Panc1 (cell line): ENCODE results near the gene SMIM20. TPM values are rescaled to one million over a fixed set of nuclear protein-coding genes. Genes with fewer than 3 reads are reported as not detected.

Source experiments
- ATAC-seq: fragments of 200-7000 bp; cut with Tn5 transposase; 2 replicates; pipeline ENCODE4 v1.9.1; 2020; ENCODE audit warnings: mild to moderate bottlenecking, moderate library complexity
- BruUV-seq: library from RNA; stranded (reverse); fragments of 400-500 nt; replicated peaks from 2 replicates; lab custom pipeline; 2021; lab: Mats Ljungman, UMichigan
- CTCF ChIA-PET: fragments of 300-600 bp; sonication (Branson Sonifier 250); formaldehyde crosslinking; loops from one replicate; lab custom pipeline; 2022; ENCODE audit warnings: antibody characterized with exemption; lab: Charles Lee
- POLR2A ChIA-PET: fragments of 300-600 bp; sonication (Branson Sonifier 250); formaldehyde crosslinking; loops from one replicate; lab custom pipeline; 2022; ENCODE audit warnings: antibody characterized with exemption; lab: Charles Lee
- DNase-seq: peaks from one replicate; pipeline ENCODE4 v3.0.0-alpha.2; 2010; ENCODE audit warnings: low read depth, low spot score
- H3K27ac ChIP-seq: 2 replicates; pipeline ENCODE4 v1.5.1; 2011; ENCODE audit warnings: mild to moderate bottlenecking, low read length, inconsistent platforms
- H3K27me3 ChIP-seq: fragments of 200-500 bp; sonication (Bioruptor generic); 2 replicates; pipeline ENCODE4 v1.6.0; 2014; ENCODE audit warnings: low read length, inconsistent platforms; ENCODE audit not compliant: control insufficient read depth, insufficient read depth
- H3K36me3 ChIP-seq: fragments of 200-500 bp; sonication (Bioruptor generic); 2 replicates; pipeline ENCODE4 v1.5.1; 2014; ENCODE audit warnings: inconsistent platforms, mild to moderate bottlenecking, low read length, moderate library complexity; ENCODE audit not compliant: control insufficient read depth, insufficient read depth
- H3K4me1 ChIP-seq: 2 replicates; pipeline ENCODE4 v1.5.1; 2011; ENCODE audit warnings: inconsistent platforms, mild to moderate bottlenecking, low read length, moderate library complexity; ENCODE audit not compliant: control insufficient read depth, insufficient read depth
- H3K4me3 ChIP-seq, 2 experiments: 2 replicates each; pipeline ENCODE4 v1.5.1; 2011 to 2012; ENCODE audit warnings: low read depth in 2 of 2, low read length in 2 of 2, mild to moderate bottlenecking in 2 of 2, inconsistent platforms in 1 of 2, moderate library complexity in 1 of 2
- H3K9me3 ChIP-seq: fragments of 200-500 bp; sonication (Bioruptor generic); 2 replicates; pipeline ENCODE4 v1.5.1; 2014; ENCODE audit warnings: low read depth, mild to moderate bottlenecking, inconsistent platforms, low read length, moderate library complexity; ENCODE audit not compliant: control insufficient read depth, insufficient read depth
- SIN3A ChIP-seq: IDR thresholded peaks from 2 replicates; pipeline ENCODE4 v1.6.1; 2012; ENCODE audit warnings: low read depth, mild to moderate bottlenecking, low read length, moderate library complexity, borderline replicate concordance; ENCODE audit not compliant: insufficient read depth
- TCF7L2 ChIP-seq: IDR thresholded peaks from 2 replicates; pipeline ENCODE4 v1.6.1; 2011; ENCODE audit warnings: mild to moderate bottlenecking, low read depth, low read length, inconsistent platforms
- in situ Hi-C: cut with HindIII; loops from 2 replicates; pipeline ENCODE4 v1.10.0; 2016; ENCODE audit warnings: low sequenced_read_pairs, low pct_unique_long_range_greater_than_20kb
- intact Hi-C: fragments of 100-400 bp; cut with micrococcal nuclease; formaldehyde crosslinking; loops from one replicate; pipeline ENCODE4 v1.10.0; 2022; ENCODE audit not compliant: unreplicated experiment
- total RNA-seq: library from RNA; stranded (reverse); gene quantifications from one replicate; pipeline ENCODE4 v1.2.1, GENCODE V29; 2021; ENCODE audit not compliant: unreplicated experiment
- TF ChIP-seq, protein P1 (sequence below): fragments of 450-650 bp; IDR thresholded peaks from 2 replicates; pipeline ENCODE4 v1.5.1; 2017; ENCODE audit warnings: mild to moderate bottlenecking
- TF ChIP-seq, protein P2 (sequence below), 2 experiments: IDR thresholded peaks; 2 replicates each; pipeline ENCODE4 v1.6.1; 2011 to 2012; ENCODE audit warnings: low read depth in 2 of 2, control low read depth in 1 of 2, low read length in 1 of 2, mild to moderate bottlenecking in 1 of 2, moderate library complexity in 1 of 2; ENCODE audit not compliant: insufficient read depth in 1 of 2

SMIM20 gene
- total RNA-seq, 1 experiment from 2014 or later: 16.5 TPM

DNA sequence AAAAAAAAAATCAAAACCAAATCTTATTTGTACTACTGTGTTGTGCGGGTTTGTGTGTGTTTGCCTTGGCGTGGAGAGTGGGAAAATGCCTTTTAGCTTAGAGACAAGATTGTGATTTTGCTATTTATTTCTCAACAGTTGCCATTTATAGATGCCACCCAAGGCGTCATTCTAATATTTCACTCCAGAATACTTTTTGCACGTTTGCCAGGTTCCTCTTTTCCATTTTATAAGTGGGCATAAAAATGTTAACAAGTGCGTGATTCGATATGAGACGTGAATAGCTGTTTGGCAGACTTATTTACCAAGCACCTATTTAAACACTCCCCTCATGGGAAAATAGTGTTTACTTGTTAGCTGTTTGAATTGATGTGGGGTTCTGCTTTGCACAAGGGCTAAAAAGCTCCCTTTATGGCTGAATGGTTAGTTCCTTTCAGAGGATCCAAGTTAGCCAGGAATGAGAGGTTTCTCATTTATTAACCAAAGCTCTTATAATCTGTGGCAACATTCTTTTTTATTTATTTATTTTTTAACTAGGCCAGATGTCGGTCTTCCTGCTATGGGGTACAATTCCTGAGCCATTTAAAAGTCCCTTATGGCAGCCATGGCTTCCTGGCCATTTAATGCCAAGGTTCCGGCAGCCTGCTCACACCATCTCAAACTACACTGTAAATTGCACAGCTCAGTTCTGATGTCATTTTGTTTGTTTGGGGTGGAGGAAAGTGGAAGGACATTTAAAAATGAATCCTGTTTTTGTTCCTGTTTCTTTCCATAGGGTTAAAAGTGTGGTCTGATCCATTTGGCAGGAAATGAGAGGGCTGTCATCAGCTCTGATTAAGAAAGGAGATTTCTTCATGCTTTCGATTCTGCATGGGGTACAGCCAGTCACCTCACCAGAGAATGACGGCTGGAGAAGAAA, 14.6 kb downstream of the SMIM20 start:
- Histone ChIP-seq H3K27ac (no peak overlapping the region), H3K4me1 (no peaks in the 10 kb centered on the region), H3K36me3 (no peaks in the 10 kb centered on the region), H3K9me3 (no peaks in the 10 kb centered on the region), H3K27me3 (no peaks in the 10 kb centered on the region), H3K4me3 (no peak overlapping the region)
- ChIA-PET POLR2A (no interaction called here), CTCF (no interaction called here)
- intact Hi-C loops: no loop called here
- TF ChIP-seq, protein P1, sequence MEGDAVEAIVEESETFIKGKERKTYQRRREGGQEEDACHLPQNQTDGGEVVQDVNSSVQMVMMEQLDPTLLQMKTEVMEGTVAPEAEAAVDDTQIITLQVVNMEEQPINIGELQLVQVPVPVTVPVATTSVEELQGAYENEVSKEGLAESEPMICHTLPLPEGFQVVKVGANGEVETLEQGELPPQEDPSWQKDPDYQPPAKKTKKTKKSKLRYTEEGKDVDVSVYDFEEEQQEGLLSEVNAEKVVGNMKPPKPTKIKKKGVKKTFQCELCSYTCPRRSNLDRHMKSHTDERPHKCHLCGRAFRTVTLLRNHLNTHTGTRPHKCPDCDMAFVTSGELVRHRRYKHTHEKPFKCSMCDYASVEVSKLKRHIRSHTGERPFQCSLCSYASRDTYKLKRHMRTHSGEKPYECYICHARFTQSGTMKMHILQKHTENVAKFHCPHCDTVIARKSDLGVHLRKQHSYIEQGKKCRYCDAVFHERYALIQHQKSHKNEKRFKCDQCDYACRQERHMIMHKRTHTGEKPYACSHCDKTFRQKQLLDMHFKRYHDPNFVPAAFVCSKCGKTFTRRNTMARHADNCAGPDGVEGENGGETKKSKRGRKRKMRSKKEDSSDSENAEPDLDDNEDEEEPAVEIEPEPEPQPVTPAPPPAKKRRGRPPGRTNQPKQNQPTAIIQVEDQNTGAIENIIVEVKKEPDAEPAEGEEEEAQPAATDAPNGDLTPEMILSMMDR: no peak
- TF ChIP-seq TCF7L2: no peak
- TF ChIP-seq SIN3A: no peak
- no peak for ATAC-seq
- BruUV-seq: no TSS peak
- DNase-seq: no peak
- in situ Hi-C loops: no loop called here

DNA sequence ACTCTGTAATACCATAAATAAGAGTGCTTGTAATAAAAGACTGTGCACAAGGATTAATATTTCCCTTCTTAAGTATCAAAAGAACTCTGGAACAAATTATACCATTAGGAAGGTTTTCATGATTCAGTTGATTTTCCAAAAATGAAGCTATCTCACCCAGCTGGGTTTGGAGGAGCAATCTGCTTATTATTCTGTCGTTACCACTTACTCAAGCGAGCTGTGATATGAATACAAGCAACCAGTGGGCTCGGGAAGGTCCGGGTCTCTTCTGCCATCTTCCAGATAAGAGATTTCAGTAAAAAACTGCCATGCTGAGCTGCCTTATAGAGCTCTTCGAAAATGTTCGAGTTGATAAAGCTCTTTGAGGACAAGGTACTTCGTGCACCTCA, 15.3 kb downstream of the SMIM20 start:
- intact Hi-C loops: no loop called here
- in situ Hi-C loops: no loop called here

More for the DNA sequence above, 15.3 kb downstream of the SMIM20 start:
- CTCF ChIA-PET: no interaction called here
- Histone ChIP-seq H3K9me3 (no peaks in the 10 kb centered on the region), H3K27ac (no peak overlapping the region), H3K27me3 (no peaks in the 10 kb centered on the region), H3K36me3 (no peaks in the 10 kb centered on the region), H3K4me1 (no peaks in the 10 kb centered on the region), H3K4me3 (no peak overlapping the region)
- no TSS peak for BruUV-seq
- POLR2A ChIA-PET: no interaction called here
- DNase-seq (no peak), ATAC-seq (no peak)
- TF ChIP-seq, protein P1: no peak
- TF ChIP-seq, protein P2, sequence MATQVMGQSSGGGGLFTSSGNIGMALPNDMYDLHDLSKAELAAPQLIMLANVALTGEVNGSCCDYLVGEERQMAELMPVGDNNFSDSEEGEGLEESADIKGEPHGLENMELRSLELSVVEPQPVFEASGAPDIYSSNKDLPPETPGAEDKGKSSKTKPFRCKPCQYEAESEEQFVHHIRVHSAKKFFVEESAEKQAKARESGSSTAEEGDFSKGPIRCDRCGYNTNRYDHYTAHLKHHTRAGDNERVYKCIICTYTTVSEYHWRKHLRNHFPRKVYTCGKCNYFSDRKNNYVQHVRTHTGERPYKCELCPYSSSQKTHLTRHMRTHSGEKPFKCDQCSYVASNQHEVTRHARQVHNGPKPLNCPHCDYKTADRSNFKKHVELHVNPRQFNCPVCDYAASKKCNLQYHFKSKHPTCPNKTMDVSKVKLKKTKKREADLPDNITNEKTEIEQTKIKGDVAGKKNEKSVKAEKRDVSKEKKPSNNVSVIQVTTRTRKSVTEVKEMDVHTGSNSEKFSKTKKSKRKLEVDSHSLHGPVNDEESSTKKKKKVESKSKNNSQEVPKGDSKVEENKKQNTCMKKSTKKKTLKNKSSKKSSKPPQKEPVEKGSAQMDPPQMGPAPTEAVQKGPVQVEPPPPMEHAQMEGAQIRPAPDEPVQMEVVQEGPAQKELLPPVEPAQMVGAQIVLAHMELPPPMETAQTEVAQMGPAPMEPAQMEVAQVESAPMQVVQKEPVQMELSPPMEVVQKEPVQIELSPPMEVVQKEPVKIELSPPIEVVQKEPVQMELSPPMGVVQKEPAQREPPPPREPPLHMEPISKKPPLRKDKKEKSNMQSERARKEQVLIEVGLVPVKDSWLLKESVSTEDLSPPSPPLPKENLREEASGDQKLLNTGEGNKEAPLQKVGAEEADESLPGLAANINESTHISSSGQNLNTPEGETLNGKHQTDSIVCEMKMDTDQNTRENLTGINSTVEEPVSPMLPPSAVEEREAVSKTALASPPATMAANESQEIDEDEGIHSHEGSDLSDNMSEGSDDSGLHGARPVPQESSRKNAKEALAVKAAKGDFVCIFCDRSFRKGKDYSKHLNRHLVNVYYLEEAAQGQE (IDR thresholded peaks at IDR 0.05; ENCODE audit: insufficient read depth in 1 of 2, low read depth in 2 of 2, low read length in 1 of 2): no peak
- no peak for TF ChIP-seq SIN3A
